HG03025 (cell line): ENCODE data around the gene ADRA2C.

Source experiments
- ATAC-seq: cut with Tn5 transposase; IDR thresholded peaks from one replicate; pipeline ENCODE4 v1.9.1; 2021; ENCODE audit warnings: mild to moderate bottlenecking, moderate library complexity; ENCODE audit not compliant: unreplicated experiment, low FRiP score

Gene ADRA2C

GRCh38 chr4:3766036-3766784 lies at the start of gene ADRA2C:
ADRA2C (plus strand) TSS chr4:3766385; CDS start chr4:3766607, 222 bp downstream.
- no peak for ATAC-seq

DNA sequence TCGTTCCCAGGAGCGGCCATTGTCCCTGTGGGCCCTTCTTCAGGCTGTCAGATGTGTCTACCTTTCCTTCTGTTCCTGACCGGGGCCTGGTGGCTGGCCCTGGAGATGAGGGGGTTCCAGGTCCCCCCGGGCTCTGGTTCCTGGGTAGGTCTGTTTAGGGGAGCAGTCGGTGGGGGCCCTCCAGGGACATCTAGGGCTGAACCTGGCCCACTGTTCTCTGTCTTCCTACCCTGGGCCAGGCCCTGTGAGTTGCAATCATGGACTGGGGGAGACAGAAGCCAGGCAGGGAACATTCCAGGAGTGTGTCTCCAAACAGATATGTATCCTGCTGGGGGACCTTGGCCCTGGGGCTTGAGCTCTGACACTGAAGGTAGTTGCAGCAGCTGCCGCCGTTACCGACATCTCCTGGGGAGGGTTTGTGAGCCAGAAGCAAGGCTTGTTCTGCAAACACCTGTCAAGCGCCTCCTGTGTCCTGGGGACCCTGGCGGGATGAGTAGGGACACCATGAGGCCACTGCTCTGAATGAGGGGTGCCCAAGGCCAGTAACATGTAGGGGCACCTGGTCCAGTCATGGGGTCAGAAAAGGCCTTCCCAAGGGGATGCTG lies 49.5 kb upstream of the ADRA2C start:
- no peak for ATAC-seq

DNA sequence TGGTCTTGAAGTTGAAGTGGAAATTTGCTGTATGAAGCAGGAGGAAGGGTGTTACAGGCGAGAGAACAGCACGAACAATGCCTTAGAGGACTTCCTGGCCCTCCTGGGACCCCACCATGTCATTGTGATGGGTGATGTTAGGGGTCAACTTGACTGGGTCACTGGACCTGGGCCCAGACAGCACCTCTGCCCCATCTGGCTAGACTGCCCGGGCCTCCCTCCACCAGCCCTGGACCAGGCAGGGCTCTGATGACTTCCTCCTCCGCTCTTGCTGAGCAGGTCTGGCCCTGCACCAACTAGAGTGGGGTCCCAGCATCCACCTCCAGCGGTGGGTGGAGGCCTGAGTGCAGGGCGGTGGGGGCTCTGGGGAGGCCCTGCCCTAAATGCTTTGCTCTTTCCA lies 48.9 kb upstream of the ADRA2C start:
- no peak for ATAC-seq

DNA sequence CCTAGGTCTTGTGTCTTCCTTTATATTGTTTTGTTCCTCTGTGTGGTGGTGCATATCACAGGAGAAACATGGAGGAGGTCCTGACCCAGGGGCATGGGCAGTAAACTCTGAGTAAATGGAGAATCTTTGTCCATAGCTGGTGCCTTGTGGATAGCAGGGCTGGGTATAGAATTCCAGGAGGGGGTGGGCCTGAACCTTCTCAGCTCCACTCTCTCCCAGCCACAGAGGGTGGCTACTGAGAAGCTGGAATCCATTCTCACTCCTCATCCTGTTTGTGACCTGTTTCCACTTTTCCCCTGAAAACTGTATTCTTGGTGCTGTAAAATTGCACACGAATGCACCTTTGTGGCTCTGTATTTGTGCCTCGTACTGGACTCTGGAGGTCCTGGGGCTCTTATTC lies 47.7 kb upstream of the ADRA2C start:
- ATAC-seq: no peak

- no peak for ATAC-seq
Measured at GRCh38 chr4:3719191-3719590, 47.0 kb upstream of the ADRA2C start.

GRCh38 chr4:3719836-3720235 lies 46.3 kb upstream of the ADRA2C start:
- no peak for ATAC-seq

DNA sequence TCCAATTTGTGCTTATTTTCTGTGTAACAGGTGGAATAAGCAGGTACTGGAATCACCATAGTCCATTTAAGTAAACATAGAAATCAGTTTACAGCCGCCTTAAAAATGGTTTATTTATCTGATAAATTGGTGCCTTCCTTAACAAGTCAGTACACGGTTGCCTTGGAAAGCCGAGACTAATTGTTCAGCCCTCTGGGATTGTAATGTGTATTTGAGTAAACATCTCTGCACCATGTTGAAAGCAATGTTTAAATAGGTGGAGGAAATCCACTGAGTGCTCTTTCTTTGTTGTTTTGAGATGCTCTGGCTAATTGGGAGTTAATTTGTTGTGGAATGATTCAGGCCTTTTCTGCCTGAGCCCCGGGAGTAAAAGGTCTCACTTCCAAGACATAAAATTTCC lies 45.7 kb upstream of the ADRA2C start:
- ATAC-seq: no peak

- no peak for ATAC-seq
Measured at GRCh38 chr4:3721186-3721585, 45.0 kb upstream of the ADRA2C start.

- ATAC-seq: no peak
Measured at GRCh38 chr4:3721627-3722026, 44.6 kb upstream of the ADRA2C start.

DNA sequence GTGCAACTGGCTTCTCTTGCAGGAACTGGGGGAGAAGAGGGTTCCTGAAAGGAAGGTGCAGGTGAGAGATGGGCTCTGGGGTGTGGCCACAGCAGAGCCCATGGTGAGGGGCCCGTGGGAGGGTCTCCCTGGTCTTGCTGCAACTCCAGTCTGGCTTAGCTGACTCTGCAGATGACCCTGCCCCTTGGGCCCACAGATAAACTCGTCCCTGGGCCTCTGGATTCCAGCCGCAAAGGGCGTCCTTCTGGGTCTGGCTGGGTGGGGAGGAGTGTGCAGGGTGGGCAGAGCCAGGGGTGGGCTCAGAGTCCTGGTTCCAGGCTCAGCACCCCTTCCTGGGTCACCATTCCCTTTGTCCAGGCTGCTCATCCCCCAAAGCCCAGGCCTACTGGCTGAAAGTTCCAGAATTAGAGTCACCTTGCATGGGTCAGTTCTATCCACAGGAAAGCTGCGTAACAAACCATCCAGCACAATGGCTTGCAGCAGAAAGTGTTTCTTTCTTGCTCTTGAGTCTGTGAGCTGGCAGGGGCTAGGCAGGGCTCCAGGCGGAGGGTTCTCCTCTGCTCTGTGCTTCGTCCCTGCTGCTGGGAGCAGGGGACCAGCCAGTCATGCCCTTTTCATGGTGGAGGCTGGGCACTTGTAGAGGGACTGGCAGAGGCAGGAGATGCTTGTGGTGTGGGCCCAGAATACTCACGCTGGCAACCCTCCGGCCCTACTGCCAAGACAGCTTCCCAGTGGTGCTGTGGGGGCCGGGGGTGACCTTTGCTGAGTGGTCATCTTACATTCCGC lies 43.5 kb upstream of the ADRA2C start:
- ATAC-seq: no peak

GRCh38 chr4:3723232-3723642 lies 42.9 kb upstream of the ADRA2C start:
- ATAC-seq: no peak

DNA sequence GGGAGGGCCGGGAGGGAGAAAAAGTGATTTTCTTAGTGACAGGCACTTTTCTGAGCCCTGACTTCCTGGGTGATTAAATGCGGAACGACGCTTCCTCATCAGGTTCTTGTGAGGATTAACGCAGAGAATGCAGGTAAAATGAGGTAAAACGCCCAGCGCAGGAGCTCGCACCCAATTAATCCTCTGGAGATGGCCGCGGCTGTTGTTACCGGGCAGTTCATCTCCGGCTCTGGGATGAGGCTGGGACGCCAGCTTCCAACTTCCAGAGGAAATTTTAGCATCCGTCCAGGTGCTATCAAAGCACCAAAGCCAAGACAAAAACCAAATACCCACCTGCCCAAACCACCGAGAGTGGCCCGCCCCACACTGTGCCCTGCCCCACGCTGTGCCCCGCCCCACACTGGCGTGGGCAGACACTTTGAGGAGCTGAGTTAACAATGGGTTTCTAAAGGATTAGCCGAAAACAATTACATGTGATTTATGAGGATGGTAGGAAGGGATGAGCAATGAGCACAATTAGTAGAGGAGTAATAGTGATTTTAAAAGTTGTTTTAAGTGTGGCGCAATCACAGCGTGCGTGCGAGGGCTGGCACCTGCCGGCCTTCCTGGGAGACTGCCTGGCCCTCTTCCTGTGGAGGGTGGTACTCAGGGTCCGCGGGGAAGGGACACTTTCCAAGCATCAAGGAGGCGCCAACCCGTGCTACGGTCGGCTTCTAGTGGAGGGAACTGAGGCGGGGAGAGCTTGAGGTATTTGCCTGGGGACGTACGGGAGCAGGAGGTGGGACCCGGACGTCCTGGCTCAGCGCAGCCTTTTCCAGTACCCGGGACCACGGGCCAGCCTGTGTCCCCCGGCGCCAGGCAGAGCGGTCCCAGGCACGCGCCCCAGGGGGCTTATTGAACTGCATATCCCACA lies 41.6 kb upstream of the ADRA2C start:
- ATAC-seq: no peak

DNA sequence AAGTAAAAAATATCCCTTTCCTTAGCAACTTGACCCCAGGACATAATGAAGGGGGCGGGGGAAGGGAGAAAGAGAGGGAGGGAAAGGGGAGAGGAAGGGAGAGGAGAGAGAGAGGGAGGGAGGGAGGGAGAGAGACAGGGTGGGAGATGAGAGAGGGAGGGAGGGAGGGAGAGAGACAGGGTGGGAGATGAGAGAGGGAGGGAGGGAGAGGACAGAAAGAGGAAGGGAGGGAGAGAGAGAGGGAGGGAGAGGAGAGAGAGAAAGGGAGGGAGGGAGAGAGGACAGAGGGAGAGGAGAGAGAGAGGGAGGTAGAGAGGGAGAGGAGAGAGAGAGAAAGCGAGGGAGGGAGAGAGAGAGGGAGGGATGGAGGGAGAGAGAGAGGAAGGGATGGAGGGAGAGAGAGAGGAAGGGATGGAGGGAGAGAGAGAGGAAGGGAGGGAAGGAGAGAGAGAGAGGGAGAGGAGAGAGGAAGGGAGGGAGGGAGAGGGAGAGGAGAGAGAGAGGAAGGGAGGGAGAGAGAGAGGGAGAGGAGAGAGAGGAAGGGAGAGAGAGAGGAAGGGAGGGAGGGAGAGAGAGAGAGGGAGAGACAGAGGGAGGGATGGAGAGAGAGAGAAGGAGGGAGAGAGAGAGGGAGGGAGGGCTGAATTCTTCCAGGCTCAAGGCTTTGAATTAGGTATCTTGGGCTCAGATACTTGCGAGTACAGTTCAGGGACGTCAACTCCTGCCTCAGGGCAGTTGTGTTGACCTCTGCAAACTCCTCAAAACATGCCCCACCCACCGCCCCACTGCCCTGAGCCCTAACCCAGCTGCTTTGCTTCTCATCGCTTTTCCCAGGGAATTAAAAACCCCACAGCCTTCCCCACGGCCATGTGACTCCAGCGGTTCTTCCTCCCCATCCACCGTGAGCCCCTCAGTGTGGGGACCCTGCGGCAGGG lies 40.0 kb upstream of the ADRA2C start:
- ATAC-seq: no peak

DNA sequence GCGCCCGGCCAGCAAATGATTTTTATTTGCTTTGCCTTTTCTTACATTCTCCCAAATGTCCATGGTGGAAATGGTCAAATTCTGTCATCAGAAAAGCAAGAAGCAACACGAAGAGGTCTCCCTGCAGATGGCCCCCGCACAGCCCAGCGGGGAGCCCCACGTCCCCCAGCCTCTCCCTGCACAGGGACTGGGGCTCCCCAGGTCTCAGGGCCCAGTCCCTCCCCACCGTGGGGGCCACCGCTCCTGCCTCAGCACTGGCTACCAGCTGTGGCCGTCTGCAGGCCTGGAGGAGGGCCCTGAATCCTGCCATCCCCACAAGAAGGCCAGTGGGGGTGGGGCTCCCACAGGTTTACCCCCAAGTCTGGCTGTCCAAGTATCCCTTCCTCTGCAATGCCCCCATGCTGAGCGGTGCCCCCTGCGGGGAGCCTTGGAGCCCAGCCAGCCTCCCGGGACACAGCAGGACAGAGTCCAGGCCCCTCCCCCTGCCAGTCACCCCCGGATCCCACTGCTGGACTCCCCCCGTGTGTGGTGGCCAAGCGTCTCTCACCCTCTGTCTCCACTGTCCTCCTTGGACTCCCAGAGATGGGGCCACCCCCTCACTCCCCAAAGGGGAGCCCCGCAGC lies 38.2 kb upstream of the ADRA2C start:
- ATAC-seq: no peak

DNA sequence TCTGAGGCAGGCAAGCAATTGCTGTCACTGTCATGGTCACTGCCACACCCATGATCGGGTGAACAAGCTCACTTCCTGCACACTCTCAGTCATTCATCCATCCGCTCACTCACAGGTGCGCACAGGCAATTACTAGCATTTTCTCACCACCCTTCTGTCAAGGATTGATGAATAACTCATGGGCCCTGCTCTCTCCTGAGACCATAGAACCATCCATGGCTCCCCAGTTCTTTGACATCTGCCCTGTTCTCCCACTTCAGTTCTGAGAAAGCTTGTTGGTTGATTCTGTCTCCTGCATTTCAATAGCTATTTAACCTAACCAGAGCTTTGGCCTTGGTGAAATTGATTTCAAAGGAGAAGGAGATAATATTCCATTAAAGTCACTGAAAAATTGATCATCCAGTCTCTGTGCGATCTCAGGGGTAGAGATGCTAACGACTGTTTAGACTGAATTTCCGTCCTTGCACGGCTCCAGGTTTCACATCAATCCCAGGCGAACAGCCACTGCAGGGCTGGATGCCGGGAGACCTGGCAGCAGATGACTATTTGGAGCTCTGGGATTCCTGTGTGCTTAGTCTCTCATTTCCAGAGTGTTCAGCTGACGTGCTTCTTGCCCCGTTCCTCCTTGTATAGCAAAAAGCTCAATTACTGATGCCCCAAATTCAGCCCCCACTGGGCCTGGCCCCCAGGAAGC lies 36.9 kb upstream of the ADRA2C start:
- no peak for ATAC-seq

DNA sequence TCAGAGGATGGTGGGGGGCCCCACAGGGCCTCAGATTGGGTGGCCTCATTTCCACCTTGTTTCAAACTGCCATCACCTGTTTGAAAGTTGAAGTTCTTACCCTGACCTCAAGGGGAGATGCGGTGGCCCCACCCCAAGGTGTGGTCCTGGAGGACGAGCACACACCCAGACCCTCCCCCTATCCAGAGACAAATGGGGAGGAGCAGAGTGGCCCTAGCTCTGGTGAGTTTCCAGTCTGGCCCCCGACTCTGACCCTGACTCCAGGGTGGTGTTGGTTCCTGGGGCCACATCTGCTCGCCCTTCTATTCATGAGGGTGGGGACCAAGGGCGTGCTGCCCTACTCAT lies 36.3 kb upstream of the ADRA2C start:
- ATAC-seq: no peak

DNA sequence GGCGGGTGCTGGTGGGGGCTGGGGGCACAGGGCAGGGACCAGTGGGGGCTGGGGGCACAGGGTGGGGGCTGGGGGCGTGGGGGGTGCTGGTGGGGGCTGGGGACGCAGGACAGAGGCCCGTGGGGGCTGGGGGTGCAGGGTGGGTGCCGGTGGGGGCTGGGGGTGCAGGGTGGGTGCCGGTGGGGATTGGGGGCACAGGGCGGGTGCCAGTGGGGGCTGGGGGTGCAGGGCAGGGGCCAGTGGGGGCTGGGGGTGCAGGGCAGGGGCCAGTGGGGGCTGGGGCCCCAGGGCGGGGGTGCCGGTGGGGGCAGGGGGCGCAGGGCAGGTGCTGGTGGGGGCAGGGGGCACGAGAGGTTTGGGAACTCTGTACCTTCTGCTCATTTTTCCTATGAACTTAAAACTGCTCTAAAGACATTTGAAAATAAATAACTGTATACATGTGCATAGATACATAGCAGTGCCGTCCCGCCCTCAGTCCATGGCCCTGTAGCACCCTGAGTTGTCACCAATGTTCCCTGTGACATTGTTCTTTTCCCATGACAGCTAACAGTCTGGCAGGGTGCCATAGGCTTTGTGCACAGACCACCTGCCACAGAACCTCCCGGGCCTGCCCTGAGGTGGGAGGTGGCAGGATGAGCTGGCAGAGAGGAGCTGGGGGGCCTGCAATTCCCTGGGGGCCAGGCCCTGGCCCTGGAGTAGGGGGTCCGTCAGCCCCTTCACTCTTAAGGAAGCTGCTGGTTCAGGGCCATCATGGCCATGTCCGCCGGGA lies 35.6 kb upstream of the ADRA2C start:
- no peak for ATAC-seq
